ENCODE measurements around the gene AKT3.

- TF ChIP-seq EZH2 (IDR thresholded peaks at IDR 0.05; ENCODE audit: low read depth, unreplicated experiment): no peak
- TF ChIP-seq CTCF (conservative IDR thresholded peaks at IDR 0.05; ENCODE audit: low read depth in 2 of 2): no peak
- TF ChIP-seq STAT1 (IDR thresholded peaks at IDR 0.05; ENCODE audit: unreplicated experiment): no peak
- TF ChIP-seq POLR2AphosphoS5 (IDR thresholded peaks at IDR 0.05; ENCODE audit: low read depth): no peak
- no peak for TF ChIP-seq CREB1 (CRISPR knock-in tag; IDR thresholded peaks at IDR 0.05; ENCODE audit: low read depth)
- TF ChIP-seq ZNF462 (CRISPR knock-in tag; IDR thresholded peaks at IDR 0.05): no peak
- TF ChIP-seq EZH2phosphoT487 (IDR thresholded peaks at IDR 0.05; ENCODE audit: unreplicated experiment): no peak
Measured at GRCh38 chr1:243705585-243705984, 144.5 kb downstream of the AKT3 start.

All from GM23338 (cell line).